ENCODE data around the gene SLC25A6.
"Not testable (repeated sequence)": the region's sequence is repeated elsewhere in the genome, so short reads cannot be mapped to it uniquely, and the experiment has no call there.

Gene SLC25A6

DNA sequence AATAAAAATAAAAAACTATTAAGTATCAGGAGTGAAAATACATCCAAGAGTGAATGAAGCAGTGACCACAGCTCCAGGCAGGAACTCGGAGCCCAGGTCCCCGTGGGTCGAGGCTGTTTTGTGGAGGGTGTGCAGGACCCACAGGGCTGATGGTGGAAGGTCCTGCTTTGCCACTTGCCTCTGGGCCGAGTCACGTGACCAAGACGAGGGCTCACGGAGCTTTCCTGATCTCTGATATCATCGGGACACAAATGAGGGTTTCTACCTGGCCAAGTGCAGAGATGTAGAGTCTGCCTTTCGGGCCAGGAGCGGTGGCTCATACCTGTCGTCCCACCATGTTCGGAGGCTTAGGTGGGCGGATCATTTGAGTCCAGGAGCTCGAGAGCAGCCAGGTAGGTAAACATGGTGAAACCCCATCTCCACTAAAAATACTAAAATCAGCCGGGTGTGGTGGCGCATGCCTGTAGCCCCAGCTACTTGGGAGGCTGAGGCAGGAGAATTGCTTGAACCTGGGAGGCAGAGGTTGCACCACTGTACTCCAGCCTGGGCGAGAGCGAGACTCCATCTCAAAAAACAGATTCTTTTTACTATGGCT is 7.2 kb downstream of the SLC25A6 start:
- H3K4me3 ChIP-seq (replicated peaks; ENCODE audit: low read depth, low read length): no peak overlapping the region
- no peak for DNase-seq (ENCODE audit: extremely low read depth, low read depth)
- TF ChIP-seq, protein P1, sequence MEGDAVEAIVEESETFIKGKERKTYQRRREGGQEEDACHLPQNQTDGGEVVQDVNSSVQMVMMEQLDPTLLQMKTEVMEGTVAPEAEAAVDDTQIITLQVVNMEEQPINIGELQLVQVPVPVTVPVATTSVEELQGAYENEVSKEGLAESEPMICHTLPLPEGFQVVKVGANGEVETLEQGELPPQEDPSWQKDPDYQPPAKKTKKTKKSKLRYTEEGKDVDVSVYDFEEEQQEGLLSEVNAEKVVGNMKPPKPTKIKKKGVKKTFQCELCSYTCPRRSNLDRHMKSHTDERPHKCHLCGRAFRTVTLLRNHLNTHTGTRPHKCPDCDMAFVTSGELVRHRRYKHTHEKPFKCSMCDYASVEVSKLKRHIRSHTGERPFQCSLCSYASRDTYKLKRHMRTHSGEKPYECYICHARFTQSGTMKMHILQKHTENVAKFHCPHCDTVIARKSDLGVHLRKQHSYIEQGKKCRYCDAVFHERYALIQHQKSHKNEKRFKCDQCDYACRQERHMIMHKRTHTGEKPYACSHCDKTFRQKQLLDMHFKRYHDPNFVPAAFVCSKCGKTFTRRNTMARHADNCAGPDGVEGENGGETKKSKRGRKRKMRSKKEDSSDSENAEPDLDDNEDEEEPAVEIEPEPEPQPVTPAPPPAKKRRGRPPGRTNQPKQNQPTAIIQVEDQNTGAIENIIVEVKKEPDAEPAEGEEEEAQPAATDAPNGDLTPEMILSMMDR (IDR thresholded peaks at IDR 0.05; ENCODE audit: low read depth, low read length, missing control alignments): no peak

DNA sequence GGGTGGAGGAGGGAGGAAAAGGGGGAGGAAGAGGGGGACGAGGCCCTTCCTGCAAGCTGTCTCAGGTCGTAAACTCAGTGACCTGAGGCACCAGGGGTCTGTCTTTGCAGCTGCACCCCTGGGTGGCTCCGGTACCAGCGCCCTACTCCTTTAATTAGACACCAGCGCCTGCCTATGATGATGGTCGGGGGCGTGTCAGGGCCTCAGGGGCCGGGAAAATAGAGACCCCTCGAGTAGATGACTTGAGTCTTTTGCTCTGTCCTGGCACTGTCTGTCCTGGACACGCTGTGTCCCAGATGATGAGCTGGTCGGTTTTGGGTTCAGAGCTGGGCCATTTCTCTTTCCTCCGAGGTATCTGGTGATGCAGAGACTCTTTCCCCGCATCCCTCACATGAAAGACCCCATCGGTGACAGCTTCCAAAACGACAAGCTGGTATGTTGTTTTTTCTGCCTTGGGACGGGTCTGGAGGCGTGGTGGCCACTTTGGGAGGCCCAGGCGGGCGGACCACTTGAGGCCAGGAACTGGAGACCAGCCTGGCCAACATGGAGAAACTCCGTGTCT is 11.2 kb downstream of the SLC25A6 start:
- TF ChIP-seq, protein P1 (IDR thresholded peaks at IDR 0.05; ENCODE audit: low read depth, low read length, missing control alignments): no peak
- H3K4me3 ChIP-seq (replicated peaks; ENCODE audit: low read depth, low read length): no peak overlapping the region
- no peak for DNase-seq (ENCODE audit: extremely low read depth, low read depth)

DNA sequence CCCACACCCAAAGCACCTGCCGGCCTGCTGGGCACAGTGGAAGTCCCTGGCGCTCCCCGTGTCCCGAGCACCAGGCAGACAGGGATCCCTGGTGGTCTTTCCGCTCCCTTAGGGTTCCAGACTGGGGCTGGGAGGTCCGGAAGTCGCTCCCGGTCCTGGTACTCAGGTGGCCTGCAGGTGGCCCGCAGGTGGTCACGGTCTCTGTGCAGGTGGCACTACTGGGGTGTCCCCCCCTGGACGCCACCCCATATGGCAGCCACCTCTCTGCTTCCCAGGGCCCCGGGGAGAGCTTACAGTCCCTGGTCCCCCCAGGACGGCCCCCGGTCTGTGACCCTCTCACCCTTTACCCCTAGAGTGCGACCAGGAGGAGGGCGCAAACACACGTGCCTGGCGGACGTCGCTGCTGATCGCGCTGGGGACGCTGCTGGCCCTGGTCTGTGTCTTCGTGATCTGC is 13.6 kb downstream of the SLC25A6 start:
- TF ChIP-seq, protein P1 (IDR thresholded peaks at IDR 0.05; ENCODE audit: low read depth, low read length, missing control alignments): no peak
- no peak overlapping the region for H3K4me3 ChIP-seq (replicated peaks; ENCODE audit: low read depth, low read length)
- DNase-seq (ENCODE audit: extremely low read depth, low read depth): no peak

DNA sequence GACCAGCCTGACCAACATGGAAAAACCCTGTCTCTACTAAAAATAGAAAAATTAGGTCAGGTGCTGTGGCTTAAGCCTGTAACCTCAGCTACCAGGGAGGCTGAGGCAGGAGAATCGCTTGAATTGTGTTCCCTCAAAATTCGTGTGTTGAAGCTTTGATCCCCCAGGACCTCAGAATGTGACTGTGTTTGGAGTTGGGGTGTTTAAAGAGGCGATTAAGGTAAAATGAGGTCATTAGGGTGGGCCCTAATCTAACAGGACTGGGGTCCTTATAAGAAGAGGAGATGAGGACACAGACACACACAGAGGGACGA is 23.6 kb downstream of the SLC25A6 start:
- TF ChIP-seq, protein P1 (IDR thresholded peaks at IDR 0.05; ENCODE audit: low read depth, low read length, missing control alignments): no peak
- no peak for DNase-seq (ENCODE audit: extremely low read depth, low read depth)
- no peak overlapping the region for H3K4me3 ChIP-seq (replicated peaks; ENCODE audit: low read depth, low read length)

DNA sequence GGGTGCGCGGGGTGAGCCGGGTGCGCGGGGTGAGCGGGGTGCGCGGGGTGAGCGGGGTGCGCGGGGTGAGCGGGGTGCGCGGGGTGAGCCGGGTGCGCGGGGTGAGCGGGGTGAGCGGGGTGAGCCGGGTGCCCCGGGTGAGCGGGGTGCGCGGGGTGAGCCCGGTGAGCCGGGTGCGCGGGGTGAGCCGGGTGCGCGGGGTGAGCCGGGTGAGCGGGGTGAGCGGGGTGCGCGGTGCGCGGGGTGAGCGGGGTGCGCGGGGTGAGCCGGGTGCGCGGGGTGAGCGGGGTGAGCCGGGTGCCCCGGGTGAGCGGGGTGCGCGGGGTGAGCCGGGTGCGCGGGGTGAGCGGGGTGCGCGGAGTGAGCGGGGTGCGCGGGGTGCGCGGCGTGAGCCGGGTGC is 25.6 kb downstream of the SLC25A6 start:
- not testable (repeated sequence) for DNase-seq (ENCODE audit: extremely low read depth, low read depth); H3K4me3 ChIP-seq (replicated peaks; ENCODE audit: low read depth, low read length)

DNA sequence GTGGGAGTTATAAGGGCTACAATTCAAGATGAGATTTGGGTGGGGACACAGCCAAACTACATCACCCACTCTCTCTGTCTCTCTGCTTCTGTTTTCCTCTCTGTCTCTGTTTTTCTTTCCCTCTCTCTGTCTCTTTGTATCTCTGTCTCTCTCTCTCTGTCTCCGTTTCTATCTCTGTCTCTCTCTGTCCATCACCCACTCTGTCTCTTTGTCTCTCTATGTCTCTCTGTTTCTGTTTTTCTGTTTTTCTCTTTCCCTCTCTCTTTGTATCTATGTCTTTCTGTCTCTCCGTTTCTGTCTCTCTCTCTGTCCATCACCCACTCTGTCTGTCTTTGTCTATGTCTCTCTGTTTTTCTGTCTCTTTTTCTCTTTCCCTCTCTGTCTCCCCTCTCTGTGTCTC is 30.0 kb downstream of the SLC25A6 start:
- TF ChIP-seq, protein P1 (IDR thresholded peaks at IDR 0.05; ENCODE audit: low read depth, low read length, missing control alignments): no peak
- no peak overlapping the region for H3K4me3 ChIP-seq (replicated peaks; ENCODE audit: low read depth, low read length)
- DNase-seq (ENCODE audit: extremely low read depth, low read depth): no peak

DNA sequence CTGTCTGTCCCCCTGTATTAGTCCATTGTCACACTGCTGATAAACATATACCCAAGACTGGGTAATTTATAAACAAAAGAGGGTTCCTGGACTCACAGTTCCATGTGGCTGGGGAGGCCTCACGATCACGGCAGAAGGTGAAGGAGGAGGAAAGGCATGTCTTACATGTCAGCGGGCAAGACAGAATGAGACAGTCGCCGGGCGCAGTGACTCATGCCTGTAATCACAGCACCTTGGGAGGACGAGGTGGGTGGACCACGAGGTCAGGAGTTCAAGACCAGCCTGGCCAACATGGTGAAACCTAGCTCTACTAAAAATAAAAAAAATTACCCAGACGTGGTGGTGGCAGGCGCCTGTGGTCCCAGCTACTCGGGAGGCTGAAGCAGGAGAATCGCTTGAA is 30.6 kb downstream of the SLC25A6 start:
- TF ChIP-seq, protein P1 (IDR thresholded peaks at IDR 0.05; ENCODE audit: low read depth, low read length, missing control alignments): no peak
- no peak overlapping the region for H3K4me3 ChIP-seq (replicated peaks; ENCODE audit: low read depth, low read length)
- no peak for DNase-seq (ENCODE audit: extremely low read depth, low read depth)

Measured in HFF-Myc (cell line).